HPDE6-E6E7 (cell line): Measurements from ENCODE around the gene RBM17.
"Not testable (repeated sequence)": the region's sequence is repeated elsewhere in the genome, so short reads cannot be mapped to it uniquely, and the experiment has no call there.

Experiments
- DNase-seq: peaks from one replicate; pipeline ENCODE4 v3.0.0; 2011; ENCODE audit warnings: missing footprints; ENCODE audit errors: extremely low spot score

The RBM17 gene

DNA sequence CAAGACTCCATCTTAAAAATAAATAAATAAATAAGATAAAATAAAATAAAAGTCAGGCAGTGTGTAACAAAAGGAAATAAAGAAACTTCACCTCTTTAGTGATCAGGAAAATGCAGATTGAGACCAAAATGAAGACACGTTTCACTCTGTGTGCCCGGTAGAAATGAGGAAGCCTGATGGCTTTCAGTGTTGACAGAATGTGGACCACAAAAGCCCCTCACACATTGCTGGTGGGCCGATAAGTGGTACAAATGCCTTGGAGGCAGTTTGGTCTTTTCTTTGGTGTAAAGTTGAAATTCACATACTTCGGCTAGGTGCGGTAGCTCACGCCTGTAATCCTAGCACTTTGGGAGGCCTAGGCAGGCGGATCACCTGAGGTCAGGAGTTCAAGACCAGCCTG is 69.4 kb downstream of the RBM17 start:
- DNase-seq: no peak

DNA sequence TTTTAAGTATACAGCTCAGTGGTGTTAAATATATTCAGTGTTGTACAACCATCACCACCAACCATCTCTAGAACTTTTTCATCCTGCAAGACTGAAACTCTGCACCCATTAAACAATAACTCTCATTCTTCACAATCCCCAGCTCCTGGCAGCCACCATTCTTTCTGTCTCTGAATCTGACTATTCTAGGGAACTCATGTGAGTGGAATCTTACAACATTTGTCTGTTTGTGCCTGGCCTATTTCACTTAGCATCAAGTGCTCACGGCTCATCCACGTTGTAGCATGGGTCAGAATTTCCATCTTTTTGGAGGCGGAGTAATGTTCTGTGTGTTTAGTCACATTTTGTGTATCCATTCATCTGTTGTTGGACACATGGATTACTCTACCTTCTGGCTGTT is 73.1 kb downstream of the RBM17 start:
- DNase-seq: no peak

DNA sequence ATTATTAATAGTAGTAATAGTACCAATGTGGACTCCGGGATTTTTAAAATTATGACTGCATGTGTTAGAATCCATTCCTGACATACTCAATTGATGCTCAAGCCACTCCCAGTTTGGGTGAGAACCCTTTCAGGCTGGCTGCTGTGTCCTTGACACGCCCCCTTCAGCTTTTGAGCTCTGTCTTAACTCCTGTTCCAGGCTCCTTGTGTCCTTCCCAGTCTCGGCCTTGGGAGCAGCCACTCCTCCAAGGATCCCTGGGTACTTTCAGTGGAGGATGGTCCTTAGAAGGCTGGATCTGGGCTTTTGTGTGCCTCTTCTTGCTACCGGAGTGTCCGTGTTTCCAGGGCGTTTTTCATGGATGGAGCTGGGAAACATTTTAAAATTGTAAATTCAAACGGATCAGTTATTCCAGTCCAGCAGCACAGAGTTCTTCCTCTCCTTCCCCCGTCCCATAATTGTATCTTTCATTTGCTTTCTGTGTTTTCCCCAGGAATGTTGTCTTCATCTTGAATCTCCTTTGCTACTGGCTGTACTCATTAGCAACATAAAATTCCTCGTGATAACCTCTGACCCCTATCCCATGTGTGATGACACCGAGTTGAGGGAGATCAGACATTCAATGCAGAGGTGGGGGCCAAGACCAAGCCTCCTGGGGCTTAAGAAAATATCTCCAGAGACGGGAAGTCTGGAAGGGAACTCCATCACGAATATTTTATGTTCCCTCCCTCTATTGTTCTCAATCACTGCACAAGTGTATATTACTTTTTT is 73.9 kb downstream of the RBM17 start:
- no peak for DNase-seq

DNA sequence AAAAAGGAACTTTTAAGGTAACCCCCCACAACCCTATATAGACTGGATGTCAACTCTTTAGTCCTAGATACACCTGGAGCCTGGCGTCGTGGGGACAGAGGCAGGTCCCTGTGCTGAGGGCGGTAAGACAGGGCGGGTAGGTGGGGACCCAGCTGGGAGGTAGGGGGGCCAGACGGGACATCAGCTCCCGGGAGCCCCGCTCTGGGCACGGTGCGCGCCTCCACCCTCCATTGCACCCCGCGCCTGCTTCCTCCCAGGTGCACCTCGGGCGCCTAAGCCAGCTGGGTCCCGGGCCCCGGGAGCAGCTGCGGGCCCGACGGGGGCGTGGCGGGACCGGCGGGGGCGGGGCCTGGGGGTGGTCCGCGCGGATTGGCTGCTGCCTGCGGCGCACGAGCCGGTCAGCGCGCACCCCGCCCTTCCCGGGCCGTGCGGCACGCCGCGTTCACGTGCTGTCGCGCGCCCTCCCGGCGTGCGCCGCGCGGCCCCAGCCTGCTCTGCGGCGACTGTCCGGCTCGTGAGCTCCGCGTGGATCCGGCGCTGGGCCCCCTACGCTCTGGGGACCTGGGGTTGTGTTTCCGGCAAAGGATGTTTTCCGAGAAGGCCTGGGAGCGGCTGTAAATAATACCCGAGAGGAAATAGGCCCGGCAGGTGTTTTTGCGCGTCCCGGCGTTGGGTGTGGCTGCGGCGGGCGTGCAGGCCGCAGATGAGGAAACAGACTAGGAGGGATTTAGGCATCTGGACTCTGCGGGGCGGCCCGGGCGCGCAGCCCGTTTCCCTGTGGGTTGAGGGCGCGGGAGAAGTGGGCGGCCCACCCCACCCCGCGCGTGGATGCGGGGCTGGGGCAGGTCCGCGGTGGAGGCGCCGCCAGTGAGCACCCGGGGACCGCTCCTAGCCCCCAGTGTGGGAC is 74.8 kb downstream of the RBM17 start:
- peak; percentile 63 for DNase-seq

DNA sequence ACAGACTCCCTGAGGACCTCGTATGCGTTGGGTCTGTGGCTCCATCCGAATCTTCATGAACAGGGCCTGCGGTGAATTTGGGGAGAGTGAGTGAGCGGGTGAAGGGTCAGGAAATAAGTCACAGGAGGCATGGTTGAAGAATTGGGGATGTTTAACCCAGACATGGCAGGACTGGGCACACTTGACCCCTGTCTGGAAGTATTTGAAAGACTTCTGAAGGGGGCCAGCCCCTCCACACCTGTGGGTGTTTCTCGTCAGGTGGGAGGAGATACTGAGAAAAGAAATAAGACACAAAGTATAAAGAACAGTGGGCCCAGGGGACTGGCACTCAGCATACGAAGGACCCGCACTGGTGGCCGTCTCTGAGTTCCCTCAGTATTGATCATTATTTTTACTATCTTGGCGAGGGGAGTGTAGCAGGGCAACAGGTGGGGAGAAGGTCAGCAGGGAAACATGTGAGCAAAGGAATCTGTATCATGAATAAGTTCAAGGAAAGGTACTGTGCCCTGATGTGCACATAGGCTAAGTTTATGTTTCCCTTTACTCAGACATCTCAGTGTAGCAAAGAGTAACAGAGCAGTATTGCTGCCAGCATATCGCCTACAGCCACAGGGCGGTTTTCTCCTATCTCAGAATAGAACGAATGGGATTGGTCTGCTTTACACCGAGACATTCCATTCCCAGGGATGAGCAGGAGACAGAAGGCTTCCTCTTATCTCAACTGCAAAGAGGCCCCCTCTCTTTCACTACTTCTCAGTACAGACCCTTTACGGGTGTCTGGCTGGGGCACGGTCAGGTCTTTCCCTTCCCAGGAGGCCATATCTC is 75.6 kb downstream of the RBM17 start:
- no peak for DNase-seq

DNA sequence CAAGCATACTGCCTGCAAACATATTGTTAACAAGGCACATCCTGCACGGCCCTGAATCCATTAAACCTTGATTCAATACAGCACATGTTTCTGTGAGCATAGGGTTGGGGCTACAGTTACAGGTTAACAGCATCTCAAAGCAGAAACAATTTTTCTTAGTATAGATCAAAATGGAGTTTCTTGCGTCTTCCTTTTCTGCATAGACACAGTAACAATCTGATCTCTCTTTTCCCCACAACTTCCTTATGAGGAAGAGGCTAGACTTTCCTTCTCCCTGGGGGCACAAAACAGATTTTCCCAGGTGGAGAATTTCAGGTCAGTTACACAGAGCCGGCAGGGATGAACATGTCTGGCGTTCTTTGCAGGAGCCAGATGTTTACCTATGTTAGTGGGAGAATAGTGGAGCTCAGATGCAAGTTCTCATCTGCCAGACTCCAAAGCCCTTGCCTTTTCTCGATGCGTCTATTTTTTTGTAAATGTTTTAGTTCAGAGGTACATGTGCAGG is 76.4 kb downstream of the RBM17 start:
- no peak for DNase-seq

DNA sequence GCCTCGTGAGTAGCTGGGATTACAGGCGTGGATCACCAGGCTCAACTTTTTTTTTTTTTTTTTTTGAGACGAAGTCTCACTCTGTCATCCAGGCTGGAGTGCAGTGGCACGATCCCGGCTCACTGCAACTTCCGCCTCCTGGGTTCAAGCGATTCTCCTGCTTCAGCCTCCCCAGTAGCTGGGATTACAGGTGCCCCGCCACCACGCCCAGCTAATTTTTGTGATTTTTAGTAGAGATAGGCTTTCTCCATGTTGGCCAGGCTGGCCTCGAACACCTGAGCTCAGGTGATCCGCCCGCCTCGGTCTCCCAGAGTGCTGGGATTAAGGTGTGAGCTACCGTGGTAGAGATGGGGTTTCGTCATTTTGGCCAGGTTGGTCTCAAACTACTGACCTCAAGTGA is 77.1 kb downstream of the RBM17 start:
- not testable (repeated sequence) for DNase-seq
